Measurements from ENCODE around the gene CD72.

GRCh38 chr9:35563791-35564197 is 54.4 kb downstream of the CD72 start:
- TF ChIP-seq ZNF335 (tag by site-specific recombination; conservative IDR thresholded peaks at IDR 0.05): no peak
- no peak for TF ChIP-seq PRDM4 (tag by site-specific recombination; IDR thresholded peaks at IDR 0.05)
- no peak for TF ChIP-seq ZNF777 (tag by site-specific recombination; IDR thresholded peaks at IDR 0.05; ENCODE audit: borderline replicate concordance)
- TF ChIP-seq CTCF (tag by site-specific recombination; IDR thresholded peaks at IDR 0.05): no peak
- no peak for TF ChIP-seq ZNF830 (tag by site-specific recombination; IDR thresholded peaks at IDR 0.05; ENCODE audit: low read depth)

All from HEK293 (cell line).